Measurements from ENCODE around the gene TCF7L1.

The TCF7L1 gene

DNA sequence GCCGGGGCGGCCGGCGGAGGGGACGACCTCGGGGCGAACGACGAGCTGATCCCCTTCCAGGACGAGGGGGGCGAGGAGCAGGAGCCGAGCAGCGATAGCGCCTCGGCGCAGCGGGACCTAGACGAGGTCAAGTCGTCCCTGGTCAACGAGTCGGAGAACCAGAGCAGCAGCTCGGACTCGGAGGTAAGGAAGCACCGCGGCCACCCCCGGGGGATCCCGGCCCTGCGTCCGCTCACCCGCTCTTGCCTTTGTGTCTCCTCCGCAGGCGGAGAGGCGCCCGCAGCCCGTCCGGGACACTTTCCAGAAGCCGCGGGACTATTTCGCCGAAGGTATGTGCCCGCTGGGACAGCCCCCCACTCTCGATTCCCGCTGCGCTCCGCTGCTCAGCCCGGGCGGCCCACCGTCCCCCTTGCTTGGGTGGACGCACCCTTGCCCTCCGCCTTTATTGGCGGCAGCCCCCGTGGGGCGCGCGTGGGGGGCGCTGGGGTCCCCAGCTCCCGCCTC lies 611 bp downstream of the TCF7L1 start:
- H3K9ac ChIP-seq (ENCODE audit: low read length), result no peak overlapping the region
- no peak overlapping the region for H3K4me2 ChIP-seq (ENCODE audit: low read length)
- no peaks in the 10 kb centered on the region for H3K9me2 ChIP-seq (ENCODE audit: low read depth, low read length)
- H4K20me1 ChIP-seq (ENCODE audit: insufficient read depth, low read length), result no peaks in the 10 kb centered on the region
- H2AFZ ChIP-seq (ENCODE audit: low read length), result no peak overlapping the region
- no peak overlapping the region for H3K27ac ChIP-seq (ENCODE audit: low read depth, low read length, poor library complexity, severe bottlenecking)
- no peaks in the 10 kb centered on the region for H3K79me2 ChIP-seq (ENCODE audit: insufficient read depth, low read length)
- H3F3A ChIP-seq (ENCODE audit: insufficient read depth, low read length), result no peaks in the 10 kb centered on the region
- no peak overlapping the region for H3K4me3 ChIP-seq (ENCODE audit: low read depth, low read length, poor library complexity, severe bottlenecking)
- no peaks in the 10 kb centered on the region for H3K4me1 ChIP-seq (ENCODE audit: insufficient read depth, low read length, severe bottlenecking)
- no peaks in the 10 kb centered on the region for H3K36me3 ChIP-seq (ENCODE audit: insufficient read depth, low read length)
- H3K9me3 ChIP-seq (ENCODE audit: low read length), result no peaks in the 10 kb centered on the region
- TF ChIP-seq EZH2 (IDR thresholded peaks at IDR 0.05; ENCODE audit: borderline replicate concordance, low read length), result no peak
- TF ChIP-seq, protein P1, sequence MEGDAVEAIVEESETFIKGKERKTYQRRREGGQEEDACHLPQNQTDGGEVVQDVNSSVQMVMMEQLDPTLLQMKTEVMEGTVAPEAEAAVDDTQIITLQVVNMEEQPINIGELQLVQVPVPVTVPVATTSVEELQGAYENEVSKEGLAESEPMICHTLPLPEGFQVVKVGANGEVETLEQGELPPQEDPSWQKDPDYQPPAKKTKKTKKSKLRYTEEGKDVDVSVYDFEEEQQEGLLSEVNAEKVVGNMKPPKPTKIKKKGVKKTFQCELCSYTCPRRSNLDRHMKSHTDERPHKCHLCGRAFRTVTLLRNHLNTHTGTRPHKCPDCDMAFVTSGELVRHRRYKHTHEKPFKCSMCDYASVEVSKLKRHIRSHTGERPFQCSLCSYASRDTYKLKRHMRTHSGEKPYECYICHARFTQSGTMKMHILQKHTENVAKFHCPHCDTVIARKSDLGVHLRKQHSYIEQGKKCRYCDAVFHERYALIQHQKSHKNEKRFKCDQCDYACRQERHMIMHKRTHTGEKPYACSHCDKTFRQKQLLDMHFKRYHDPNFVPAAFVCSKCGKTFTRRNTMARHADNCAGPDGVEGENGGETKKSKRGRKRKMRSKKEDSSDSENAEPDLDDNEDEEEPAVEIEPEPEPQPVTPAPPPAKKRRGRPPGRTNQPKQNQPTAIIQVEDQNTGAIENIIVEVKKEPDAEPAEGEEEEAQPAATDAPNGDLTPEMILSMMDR (IDR thresholded peaks at IDR 0.05; ENCODE audit: low read length), result no peak
- H3K27me3 ChIP-seq (ENCODE audit: insufficient read depth, low read length), result no peaks in the 10 kb centered on the region; the same call in 1 of the 2 replicates

GRCh38 chr2:85134255-85134895 lies 1.2 kb downstream of the TCF7L1 start:
- TF ChIP-seq, protein P1 (IDR thresholded peaks at IDR 0.05; ENCODE audit: low read length), result no peak
- TF ChIP-seq EZH2 (IDR thresholded peaks at IDR 0.05; ENCODE audit: borderline replicate concordance, low read length), result no peak
- no peaks in the 10 kb centered on the region for H3K4me1 ChIP-seq (ENCODE audit: insufficient read depth, low read length, severe bottlenecking)

DNA sequence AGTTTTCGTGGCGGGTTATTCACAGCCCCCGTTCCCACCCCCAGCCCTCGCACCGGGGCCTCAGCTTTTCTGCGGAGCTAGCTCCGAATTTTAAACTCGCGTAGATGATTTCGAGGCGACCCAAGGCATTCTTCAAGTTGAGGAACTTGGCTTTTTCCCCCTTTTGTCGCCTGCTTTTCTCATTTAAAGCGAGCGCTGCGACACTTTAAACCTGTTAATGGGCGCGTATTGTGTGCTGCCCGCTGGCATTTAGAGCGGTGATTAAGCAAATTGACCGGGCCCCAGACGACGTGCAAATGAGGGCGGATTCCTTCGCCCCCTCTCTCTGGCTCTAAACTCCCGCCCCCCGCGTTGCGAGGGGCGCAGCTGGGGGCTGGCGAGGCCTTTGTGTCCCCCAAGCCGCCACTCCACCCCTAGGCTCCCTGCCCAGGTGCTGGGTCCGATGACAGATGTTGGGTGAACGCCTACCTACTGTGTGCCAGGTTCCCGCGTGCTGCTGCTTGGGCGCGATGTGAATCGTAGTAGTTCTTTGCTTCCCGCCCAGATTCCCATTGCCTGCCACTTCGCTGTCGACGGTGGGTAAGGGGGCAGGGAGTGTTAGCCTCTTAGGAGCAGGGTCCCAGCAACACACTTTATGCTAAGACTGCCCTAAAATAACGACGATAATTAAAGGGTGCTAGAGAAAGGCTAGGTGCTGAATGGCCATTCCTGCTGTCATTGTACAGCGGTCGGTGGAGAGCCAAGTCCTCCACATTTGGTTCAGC lies 1.9 kb downstream of the TCF7L1 start:
- Histone ChIP-seq H3K9me3 (ENCODE audit: low read length) (no peaks in the 10 kb centered on the region), H3K79me2 (ENCODE audit: insufficient read depth, low read length) (no peaks in the 10 kb centered on the region), H3K27ac (ENCODE audit: low read depth, low read length, poor library complexity, severe bottlenecking) (no peak overlapping the region), H4K20me1 (ENCODE audit: insufficient read depth, low read length) (no peaks in the 10 kb centered on the region), H3K4me3 (ENCODE audit: low read depth, low read length, poor library complexity, severe bottlenecking) (no peak overlapping the region), H2AFZ (ENCODE audit: low read length) (no peak overlapping the region), H3K4me2 (ENCODE audit: low read length) (no peak overlapping the region), H3K9me2 (ENCODE audit: low read depth, low read length) (no peaks in the 10 kb centered on the region), H3K4me1 (ENCODE audit: insufficient read depth, low read length, severe bottlenecking) (no peaks in the 10 kb centered on the region), H3K36me3 (ENCODE audit: insufficient read depth, low read length) (no peaks in the 10 kb centered on the region), H3F3A (ENCODE audit: insufficient read depth, low read length) (no peaks in the 10 kb centered on the region), H3K27me3 (ENCODE audit: insufficient read depth, low read length) (no peaks in the 10 kb centered on the region; the same call in 1 of the 2 replicates), H3K9ac (ENCODE audit: low read length) (no peak overlapping the region)
- TF ChIP-seq, protein P1 (IDR thresholded peaks at IDR 0.05; ENCODE audit: low read length), result no peak
- no peak for TF ChIP-seq EZH2 (IDR thresholded peaks at IDR 0.05; ENCODE audit: borderline replicate concordance, low read length)

More at GRCh38 chr2:85134255-85134895, 1.2 kb downstream of the TCF7L1 start:
- Histone ChIP-seq H3K36me3 (ENCODE audit: insufficient read depth, low read length) (no peaks in the 10 kb centered on the region), H3F3A (ENCODE audit: insufficient read depth, low read length) (no peaks in the 10 kb centered on the region), H2AFZ (ENCODE audit: low read length) (no peak overlapping the region), H3K27me3 (ENCODE audit: insufficient read depth, low read length) (no peaks in the 10 kb centered on the region; the same call in 1 of the 2 replicates), H3K4me2 (ENCODE audit: low read length) (no peak overlapping the region), H3K9me3 (ENCODE audit: low read length) (no peaks in the 10 kb centered on the region), H3K27ac (ENCODE audit: low read depth, low read length, poor library complexity, severe bottlenecking) (no peak overlapping the region), H3K9me2 (ENCODE audit: low read depth, low read length) (no peaks in the 10 kb centered on the region), H4K20me1 (ENCODE audit: insufficient read depth, low read length) (no peaks in the 10 kb centered on the region), H3K4me3 (ENCODE audit: low read depth, low read length, poor library complexity, severe bottlenecking) (no peak overlapping the region), H3K9ac (ENCODE audit: low read length) (no peak overlapping the region), H3K79me2 (ENCODE audit: insufficient read depth, low read length) (no peaks in the 10 kb centered on the region)

All from OCI-LY1 (cell line).